Inflammatory macrophage (primary cell): ENCODE data around the gene TBXAS1.
A peak's percentile ranks its signal among the peaks of the same experiment; 100 is the strongest.
"Not testable (repeated sequence)": the region's sequence is repeated elsewhere in the genome, so short reads cannot be mapped to it uniquely, and the experiment has no call there.

Experiments
- DNase-seq, 2 donors: peaks; one replicate each; pipeline ENCODE4 v3.0.0-alpha.2; 2020 to 2022

Gene TBXAS1

DNA sequence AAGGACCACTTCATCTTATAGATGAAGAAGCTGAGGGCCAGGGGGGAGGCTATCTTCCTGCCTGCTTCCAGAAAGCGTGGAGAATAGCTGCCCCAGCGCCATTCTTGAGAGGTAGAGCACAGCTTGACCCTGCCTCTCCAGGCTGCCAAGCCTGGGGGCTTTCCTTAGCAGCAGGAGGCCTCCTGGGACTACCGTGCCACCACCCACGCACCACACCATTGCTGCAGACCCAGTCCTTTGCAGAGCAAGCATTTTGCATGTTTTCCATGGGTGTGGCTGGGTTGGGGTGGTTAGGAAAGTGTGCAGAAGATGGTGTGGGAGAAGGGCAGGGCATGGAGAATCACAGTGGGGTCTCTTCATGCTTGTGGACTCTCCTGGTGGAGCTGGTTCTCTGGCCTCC is 64.9 kb downstream of the TBXAS1 start:
- DNase-seq, result no peak

GRCh38 chr7:139895141-139895829 is 66.2 kb downstream of the TBXAS1 start:
- DNase-seq, result no peak

DNA sequence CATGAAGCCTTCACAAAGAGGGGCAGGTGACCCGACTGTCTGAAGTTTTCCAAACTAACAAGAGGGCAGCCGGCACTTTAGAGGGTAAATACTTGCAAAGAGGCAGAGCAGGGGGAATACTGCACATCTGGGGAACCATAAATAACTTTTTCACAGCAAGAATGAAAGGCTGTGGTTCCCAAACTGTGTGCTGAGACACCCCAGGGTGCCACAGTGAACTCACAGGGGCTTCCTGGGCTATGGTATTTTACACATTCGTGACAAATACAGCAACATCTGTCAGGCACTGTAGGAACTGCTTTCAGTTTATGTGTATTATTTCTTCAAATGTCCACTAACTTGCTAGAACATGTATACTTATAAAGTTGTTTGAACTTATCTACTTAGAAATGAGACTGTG is 67.2 kb downstream of the TBXAS1 start:
- no peak for DNase-seq

DNA sequence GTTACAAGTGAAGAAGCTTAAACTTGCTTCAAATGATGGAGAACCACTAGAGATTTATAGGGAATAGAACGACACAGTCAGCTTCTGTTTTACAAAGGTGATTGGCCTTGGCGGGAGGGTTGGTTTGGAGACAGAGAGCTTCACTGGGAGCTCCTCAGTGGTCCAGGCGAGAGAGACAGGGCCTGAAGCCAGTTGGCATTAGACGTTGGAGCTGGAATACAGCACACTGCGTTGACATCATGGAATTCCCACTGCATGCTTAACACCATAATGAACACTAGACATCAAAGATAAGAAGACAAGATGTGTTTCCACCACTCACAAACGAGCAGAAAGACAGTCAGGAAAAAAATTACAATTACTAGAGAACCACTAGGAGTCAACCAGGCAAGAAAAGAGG is 67.8 kb downstream of the TBXAS1 start:
- no peak for DNase-seq

DNA sequence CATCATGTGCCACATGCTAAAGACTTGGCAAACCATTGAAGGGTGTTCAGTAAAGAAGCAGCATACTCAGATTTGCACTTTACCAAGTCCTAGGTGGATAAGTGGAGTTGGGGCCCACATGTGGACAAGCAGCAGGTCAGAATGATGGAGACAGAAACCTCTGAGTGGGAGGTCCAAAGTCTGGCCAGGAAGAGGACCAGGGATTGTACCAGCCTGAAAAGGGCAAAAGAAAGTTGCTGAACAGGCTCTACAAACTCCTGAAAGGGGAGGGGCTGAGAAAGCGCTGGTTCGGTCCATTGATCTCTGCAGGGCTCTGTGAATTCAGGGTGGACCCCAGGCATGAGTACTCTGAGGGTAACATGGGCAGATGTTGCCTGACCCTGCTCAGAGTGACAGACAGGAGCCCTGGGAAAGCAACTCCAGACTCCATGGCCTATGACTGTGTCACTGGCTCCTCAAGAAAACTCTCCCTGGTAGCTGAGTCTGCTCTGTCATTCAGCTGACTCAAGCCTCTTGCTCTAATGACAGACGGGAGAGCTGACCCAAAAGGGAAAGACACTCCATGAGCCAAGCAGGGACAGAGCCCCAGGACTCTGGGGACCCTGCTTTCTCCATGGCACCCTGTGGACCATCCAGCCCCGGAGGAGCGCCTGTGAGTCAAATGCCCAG is 68.5 kb downstream of the TBXAS1 start:
- DNase-seq, result peak in 1 of 2 donors; percentile 8

DNA sequence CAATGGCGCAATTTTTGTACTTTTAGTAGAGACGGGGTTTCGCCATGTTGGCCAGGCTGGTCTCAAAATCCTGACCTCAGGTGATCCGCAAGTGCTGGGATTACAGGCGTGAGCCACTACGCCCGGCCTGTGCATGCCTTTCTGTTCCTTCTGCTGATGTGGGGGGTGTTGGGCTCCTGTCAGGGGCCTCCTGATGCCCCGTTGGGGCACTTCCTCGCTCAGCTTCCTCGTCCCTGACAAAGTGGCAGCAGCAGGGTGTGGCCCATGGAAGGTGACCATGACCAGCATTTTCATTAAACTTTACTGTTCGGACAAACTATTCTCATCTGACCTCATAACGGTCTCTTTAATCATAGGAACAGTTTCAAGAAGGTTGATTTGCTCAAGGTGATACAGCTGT is 69.4 kb downstream of the TBXAS1 start:
- DNase-seq, result peak in 1 of 2 donors; percentile 32

- DNase-seq, result no peak
Observed at GRCh38 chr7:139899328-139899955, 70.4 kb downstream of the TBXAS1 start.

DNA sequence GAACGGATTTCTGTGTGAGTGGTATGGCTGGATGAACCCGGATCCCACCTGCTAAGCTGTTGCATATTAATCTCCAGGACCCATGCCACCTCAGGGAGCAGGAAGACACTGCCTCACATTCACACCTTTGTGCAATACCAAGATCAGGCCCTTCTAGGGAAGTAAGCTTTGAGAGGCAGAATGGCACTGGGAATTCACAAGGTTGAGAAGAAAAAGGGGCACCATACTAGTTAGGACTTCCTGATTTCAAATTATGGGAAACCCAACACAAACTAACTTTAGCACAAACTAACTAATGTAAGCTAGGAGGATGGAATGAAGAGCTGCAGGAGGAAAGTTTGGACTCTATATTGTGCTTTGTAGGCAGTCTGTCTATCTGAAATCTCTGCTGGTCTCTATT is 71.3 kb downstream of the TBXAS1 start:
- no peak for DNase-seq

DNA sequence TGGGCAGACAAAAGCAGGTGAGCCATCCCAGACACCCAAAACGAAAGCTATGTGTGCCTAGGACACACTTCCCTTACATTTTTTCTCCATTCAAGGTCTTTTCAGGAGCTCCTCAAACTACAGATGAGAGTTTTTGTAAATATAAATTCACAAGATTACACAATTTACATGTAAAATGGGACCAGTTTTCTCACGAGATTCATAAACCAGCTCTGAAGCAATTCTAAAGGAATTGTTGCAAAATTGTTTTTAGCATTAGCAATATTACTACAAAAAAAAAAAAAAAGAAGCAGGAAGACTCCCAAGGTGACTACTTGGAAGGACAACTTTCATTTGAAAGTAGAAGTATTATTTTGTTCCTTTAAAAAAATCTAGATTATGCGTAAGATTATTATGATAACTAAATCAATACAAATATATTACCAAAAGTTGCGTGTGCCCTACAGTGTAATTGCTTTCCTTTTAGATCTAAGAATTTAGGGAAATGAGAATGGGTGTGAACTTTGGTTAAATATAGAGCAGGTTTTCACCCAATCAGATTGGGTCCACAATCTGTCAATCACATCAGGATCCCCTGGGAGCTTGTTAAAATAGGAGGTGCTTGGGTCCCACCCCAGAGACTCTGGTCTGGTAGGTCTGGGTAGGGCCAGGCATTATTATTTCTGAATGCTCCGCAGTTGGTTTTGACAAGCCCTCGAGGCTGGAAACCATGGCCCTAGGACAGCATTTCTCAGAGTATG is 72.2 kb downstream of the TBXAS1 start:
- peak; percentile 53 to 78 for DNase-seq

- DNase-seq, result peak; percentile 58
Observed at GRCh38 chr7:139901901-139902300, 72.8 kb downstream of the TBXAS1 start.

- no peak for DNase-seq
Observed at GRCh38 chr7:139902436-139903102, 73.5 kb downstream of the TBXAS1 start.

- not testable (repeated sequence) for DNase-seq
Observed at GRCh38 chr7:139903103-139903477, 74.0 kb downstream of the TBXAS1 start.

GRCh38 chr7:139906879-139907278 is 77.8 kb downstream of the TBXAS1 start:
- no peak for DNase-seq

DNA sequence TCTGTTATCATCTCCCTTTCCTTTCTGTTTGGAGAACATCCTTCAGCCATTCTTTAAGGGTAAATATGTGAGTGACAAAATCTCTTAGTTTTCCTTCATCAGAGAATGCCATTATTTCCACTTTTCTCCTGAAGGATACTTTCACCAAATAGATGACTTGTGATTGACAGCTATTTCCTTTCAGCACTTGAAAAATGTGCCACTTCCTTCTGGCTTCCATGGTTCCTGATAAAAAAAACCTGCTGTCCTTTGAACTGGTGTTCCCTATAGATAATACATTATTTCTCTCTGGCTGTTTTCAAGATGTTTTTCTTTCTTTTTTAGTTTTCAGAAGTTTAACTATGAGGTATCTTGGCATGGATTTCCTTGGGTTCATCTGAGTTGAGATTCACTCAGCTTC is 79.7 kb downstream of the TBXAS1 start:
- DNase-seq, result no peak

DNA sequence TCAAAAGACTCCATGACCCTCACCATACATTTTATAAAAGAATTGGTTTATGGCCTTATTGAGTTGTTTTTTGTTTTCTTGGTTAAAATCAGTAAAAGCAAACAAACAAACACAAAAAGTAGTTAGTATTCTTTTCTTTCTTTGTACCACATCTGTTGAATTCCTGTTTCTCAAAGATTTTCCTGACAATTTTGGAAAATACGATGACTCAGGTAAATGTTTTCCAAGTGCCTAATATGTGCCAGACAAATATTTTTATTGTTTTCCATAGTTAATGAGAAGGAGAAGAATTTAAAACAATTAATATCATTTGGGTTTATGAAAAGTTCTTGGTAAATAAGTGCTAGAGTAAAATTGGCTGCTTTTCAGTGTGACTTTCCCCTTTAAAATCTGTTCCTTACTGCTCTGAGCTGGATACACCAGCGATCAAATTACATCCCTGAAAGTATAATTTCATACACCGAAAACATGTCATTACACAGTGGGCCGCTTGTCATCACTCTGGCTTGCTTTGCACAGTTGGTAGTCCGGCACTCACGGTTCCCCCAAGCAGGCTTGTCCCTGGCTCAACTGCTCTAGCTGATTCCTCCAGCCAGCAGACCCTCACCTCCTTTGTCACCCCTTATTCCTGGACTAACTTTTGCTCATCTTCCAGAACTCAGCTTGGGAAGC is 80.5 kb downstream of the TBXAS1 start:
- no peak for DNase-seq

DNA sequence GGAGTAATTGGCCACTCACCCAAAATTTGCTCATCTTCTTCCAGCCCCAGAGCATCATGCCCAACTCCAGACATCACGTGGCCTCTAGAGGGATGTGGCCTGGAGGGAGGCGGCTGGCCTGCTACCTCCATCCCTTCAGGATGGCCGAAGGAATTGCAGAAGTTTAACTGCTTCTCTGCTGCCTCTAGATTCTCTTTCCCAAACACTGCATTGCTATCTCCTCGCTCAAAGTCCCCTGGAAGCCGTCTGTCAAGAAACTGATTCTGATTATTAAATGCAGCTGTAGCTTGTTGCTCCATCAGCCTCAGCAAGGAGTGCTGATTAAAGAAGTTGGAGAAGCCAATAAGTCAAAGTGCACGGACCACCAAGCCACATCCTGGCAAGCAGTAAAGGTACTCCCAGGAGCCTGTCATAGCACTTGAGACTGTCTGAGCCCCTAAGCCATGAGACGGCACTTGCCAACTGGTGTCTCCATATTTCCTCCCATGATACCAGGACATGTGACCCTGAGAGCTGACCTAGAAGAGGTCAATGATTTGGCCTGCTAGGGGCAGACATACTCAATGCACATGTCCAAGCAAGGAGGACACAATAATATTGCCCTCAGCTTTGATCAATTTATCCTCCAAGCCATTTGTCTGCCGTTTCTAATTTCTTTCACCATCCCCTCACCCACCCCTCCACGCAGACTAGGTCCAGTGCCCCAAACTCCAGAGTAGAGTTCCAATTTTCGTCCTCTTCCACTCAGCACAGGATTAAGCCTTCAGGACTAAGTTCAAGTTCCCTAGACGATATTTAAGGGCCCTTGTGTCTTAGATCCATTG is 84.2 kb downstream of the TBXAS1 start:
- DNase-seq, result no peak

- no peak for DNase-seq
Observed at GRCh38 chr7:139913845-139914135, 84.7 kb downstream of the TBXAS1 start.

- no peak for DNase-seq
Observed at GRCh38 chr7:139914306-139915267, 85.5 kb downstream of the TBXAS1 start.

DNA sequence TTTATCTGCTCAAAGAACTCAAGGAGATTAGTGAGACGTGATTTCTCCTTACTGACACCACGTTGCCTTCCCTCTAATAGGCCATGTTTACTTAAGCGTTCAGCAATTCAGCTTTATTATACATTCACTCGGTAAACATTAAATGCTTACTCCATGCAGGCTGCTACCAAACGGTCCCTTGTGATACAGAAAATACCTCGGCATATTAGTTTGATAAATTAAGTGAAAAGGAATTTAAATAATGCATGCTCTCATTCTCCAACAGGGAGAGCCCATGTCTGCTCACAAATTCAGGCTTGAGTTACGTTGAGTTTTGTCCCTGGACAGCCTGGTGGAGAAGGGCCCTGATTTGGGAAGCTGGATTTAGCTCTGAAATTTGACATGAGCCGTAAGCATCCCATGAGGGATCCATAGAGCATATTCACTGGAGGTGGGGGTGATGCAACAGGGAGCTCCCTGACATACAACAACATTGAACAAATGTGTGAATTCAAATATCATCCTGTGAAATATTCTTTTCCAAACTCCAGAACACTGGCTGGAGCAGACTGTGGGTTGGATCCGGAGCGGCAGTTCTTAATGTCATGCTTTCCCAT is 86.3 kb downstream of the TBXAS1 start:
- no peak for DNase-seq
